ENCODE data around the gene FGF19. TPM values are rescaled to one million over a fixed set of nuclear protein-coding genes. Genes with fewer than 3 reads are reported as not detected.
A peak's percentile ranks its signal among the peaks of the same experiment; 100 is the strongest.

FGF19 gene
- total and polyA plus RNA-seq, 9 of the 15 experiments (the other 6 are each of a cell fraction or from before 2014, with no cell fraction given), result 0.11 TPM; not detected in 8

GRCh38 chr11:69683764-69684333 lies 20.0 kb downstream of the FGF19 start (continued):
- TF ChIP-seq, protein P1, sequence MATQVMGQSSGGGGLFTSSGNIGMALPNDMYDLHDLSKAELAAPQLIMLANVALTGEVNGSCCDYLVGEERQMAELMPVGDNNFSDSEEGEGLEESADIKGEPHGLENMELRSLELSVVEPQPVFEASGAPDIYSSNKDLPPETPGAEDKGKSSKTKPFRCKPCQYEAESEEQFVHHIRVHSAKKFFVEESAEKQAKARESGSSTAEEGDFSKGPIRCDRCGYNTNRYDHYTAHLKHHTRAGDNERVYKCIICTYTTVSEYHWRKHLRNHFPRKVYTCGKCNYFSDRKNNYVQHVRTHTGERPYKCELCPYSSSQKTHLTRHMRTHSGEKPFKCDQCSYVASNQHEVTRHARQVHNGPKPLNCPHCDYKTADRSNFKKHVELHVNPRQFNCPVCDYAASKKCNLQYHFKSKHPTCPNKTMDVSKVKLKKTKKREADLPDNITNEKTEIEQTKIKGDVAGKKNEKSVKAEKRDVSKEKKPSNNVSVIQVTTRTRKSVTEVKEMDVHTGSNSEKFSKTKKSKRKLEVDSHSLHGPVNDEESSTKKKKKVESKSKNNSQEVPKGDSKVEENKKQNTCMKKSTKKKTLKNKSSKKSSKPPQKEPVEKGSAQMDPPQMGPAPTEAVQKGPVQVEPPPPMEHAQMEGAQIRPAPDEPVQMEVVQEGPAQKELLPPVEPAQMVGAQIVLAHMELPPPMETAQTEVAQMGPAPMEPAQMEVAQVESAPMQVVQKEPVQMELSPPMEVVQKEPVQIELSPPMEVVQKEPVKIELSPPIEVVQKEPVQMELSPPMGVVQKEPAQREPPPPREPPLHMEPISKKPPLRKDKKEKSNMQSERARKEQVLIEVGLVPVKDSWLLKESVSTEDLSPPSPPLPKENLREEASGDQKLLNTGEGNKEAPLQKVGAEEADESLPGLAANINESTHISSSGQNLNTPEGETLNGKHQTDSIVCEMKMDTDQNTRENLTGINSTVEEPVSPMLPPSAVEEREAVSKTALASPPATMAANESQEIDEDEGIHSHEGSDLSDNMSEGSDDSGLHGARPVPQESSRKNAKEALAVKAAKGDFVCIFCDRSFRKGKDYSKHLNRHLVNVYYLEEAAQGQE (IDR thresholded peaks at IDR 0.05; ENCODE audit: borderline replicate concordance), result peak; percentile 30; the same call in 1 of the 2 replicates
- TF ChIP-seq, protein P1 (CRISPR knock-in tag; IDR thresholded peaks at IDR 0.05; ENCODE audit: low read depth), result no peak
